Cardiac fibroblast (primary cell): ENCODE results near the gene SMIM5.

Source experiments
- DNase-seq, 2 donors: peaks; one replicate each; pipeline versions ENCODE4 v3.0.0 to v3.0.0-alpha.2; 2010; ENCODE audit warnings: low read depth in 2 of 2
- H3K4me3 ChIP-seq, 2 donors: replicated peaks in 1 of 2; 1 replicate in 1 of 2; 2 replicates in 1 of 2; pipeline ENCODE4 v1.5.1; 2011; ENCODE audit warnings: low read depth in 2 of 2, low read length in 2 of 2, mild to moderate bottlenecking in 2 of 2, moderate library complexity in 1 of 2
- TF ChIP-seq, protein P1 (sequence below): IDR thresholded peaks from one replicate; pipeline ENCODE4 v1.5.1; 2011; ENCODE audit warnings: low read depth, mild to moderate bottlenecking, low read length, inconsistent platforms

The SMIM5 gene

DNA sequence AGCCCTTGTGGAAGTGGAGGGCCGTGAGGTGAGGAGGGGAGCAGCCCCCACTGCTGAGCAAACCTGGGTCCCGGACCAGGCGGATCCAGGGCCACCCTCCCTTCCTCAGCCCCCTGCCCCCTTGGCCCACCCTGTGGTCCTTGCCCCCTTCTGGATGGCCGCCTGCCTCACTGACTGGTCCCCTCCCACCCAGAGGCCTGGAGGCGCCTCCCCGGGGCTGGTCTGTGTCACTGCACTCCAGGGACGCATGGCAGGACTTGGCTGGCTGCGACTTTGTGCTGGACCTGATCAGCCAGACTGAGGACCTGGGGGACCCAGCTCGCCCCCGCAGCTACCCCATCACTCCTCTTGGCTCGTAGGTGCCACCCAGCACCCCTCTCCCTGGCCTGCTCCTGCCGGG, 19.2 kb upstream of the SMIM5 start:
- TF ChIP-seq, protein P1, sequence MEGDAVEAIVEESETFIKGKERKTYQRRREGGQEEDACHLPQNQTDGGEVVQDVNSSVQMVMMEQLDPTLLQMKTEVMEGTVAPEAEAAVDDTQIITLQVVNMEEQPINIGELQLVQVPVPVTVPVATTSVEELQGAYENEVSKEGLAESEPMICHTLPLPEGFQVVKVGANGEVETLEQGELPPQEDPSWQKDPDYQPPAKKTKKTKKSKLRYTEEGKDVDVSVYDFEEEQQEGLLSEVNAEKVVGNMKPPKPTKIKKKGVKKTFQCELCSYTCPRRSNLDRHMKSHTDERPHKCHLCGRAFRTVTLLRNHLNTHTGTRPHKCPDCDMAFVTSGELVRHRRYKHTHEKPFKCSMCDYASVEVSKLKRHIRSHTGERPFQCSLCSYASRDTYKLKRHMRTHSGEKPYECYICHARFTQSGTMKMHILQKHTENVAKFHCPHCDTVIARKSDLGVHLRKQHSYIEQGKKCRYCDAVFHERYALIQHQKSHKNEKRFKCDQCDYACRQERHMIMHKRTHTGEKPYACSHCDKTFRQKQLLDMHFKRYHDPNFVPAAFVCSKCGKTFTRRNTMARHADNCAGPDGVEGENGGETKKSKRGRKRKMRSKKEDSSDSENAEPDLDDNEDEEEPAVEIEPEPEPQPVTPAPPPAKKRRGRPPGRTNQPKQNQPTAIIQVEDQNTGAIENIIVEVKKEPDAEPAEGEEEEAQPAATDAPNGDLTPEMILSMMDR, result peak; percentile 15
- H3K4me3 ChIP-seq, result no peak overlapping the region
- no peak for DNase-seq

DNA sequence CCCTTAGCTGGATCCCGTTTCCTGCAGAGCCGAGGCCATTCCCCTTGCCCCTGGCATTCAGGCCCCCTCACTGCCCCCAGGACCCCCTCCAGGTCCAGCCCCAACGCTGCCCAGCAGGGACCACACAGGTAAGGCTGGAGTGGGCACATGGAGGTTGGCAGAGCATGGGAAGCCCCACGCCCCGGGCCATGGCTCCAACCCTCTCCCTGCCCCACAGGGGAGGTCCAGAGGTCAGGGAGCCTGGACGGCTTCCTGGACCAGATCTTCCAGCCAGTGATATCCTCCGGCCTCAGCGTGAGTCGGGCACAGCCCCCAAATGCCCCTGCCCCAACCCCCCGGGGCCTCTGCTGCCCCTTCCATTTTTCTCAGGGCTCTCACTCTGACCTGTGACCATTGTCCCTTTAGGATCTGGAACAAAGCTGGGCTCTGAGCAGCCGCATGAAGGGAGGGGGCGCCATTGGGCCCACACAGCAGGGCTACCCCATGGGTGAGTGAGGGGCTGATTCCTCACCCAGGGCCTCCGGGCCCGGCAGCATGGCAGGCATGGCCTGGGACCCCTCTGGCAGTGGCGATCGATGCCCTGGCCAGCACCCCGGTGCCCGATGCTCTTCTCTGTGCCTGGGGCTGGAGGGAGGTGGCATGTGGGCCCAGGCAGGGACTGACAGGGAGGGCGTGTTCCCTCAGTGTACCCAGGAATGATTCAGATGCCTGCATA, 18.5 kb upstream of the SMIM5 start:
- H3K4me3 ChIP-seq, result no peak overlapping the region
- DNase-seq, result no peak
- TF ChIP-seq, protein P1, result no peak

DNA sequence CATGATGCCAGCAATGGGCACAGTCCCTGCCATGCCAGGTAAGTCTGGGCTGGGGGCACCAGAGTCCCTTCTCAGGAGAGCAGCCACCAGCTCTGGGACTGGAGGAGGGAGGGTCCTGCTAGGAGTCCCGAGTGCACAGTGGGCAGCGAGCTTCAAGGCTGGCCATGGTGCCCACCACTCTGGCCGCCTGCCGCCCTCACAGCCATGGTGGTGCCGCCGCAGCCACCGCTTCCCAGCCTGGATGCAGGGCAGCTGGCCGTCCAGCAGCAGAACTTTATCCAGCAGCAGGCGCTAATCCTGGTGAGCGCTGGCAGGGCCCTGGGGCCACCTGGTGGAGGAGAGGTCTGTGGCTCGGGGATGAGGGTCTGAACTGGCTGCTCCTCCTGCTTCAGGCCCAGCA, 17.9 kb upstream of the SMIM5 start:
- DNase-seq, result no peak
- H3K4me3 ChIP-seq, result no peak overlapping the region
- TF ChIP-seq, protein P1, result no peak

DNA sequence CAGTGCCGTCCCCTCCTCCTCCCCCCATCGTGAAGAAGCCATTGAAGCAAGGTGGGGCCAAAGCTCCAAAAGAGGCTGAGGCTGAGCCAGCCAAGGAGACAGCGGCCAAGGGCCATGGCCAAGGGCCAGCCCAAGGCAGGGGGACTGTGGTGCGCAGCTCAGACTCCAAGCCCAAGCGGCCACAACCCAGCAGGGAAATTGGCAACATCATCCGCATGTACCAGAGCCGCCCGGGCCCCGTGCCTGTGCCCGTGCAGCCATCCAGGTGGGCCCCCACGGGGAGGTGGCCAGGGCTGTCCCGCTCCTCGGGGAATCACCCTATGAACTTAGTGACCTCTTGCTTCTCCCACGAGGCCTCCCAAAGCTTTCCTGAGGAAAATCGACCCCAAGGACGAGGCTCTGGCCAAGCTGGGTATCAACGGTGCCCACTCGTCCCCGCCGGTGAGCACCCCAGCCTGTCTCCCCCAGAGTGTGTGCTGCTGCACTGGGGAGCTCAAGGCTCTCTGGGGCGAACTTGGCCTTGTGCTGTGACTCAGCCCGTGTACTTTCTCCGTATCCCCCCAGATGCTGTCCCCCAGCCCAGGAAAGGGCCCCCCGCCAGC, 16.6 kb upstream of the SMIM5 start:
- no peak for DNase-seq
- no peak overlapping the region for H3K4me3 ChIP-seq
- TF ChIP-seq, protein P1, result no peak

DNA sequence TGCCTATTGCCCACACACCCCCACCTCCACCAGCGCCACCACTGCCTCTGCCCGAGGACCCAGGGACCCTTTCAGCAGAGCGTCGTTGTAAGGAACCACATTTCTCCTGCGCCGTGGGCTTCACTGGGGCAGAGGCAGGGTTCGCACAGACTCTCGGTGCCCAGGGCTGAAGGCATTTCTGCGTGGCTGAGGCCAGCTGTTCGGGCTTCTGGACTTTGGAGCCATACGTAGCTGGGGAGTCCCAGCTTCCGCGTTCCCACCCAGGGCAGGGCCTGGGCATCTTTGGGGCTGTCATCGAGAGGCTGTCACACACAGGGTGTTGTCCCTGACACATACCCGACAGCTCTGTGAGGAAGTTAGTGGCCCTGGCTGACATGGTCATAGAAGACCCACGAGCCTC, 16.0 kb upstream of the SMIM5 start:
- DNase-seq, result no peak
- H3K4me3 ChIP-seq, result no peak overlapping the region
- TF ChIP-seq, protein P1, result no peak

DNA sequence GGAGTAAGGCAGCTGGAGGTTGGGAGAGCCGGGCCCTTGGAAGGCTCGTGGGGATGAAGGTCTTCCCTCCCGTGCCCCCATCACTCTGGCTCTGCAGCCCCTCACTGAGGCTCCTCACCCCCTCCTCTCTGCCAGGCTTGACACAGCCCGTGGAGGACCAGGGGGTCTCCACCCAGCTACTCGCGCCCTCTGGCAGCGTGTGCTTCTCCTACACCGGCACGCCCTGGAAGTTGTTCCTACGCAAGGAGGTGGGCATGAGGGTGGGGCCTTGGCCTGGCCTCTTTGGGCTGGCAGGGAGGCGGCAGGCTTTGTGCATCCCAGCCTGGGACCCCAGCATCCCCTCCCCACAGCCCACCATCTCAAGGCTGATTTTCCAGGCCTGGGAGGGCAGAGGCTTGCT, 15.6 kb upstream of the SMIM5 start:
- TF ChIP-seq, protein P1, result no peak
- no peak overlapping the region for H3K4me3 ChIP-seq
- DNase-seq, result no peak
